SU-DHL-6 (cell line): Measurements from ENCODE around the gene CCDC167.

ENCODE experiments used
- H2AFZ ChIP-seq: fragments of 200-600 bp; sonication (generic); 2 replicates; pipeline ENCODE4 v1.6.1; 2014; ENCODE audit warnings: low read depth, mild to moderate bottlenecking, moderate library complexity, mixed read lengths, antibody characterized with exemption, low read length; ENCODE audit not compliant: severe bottlenecking
- H3F3A ChIP-seq: fragments of 200-600 bp; shearing (Covaris generic); 2 replicates; pipeline ENCODE4 v1.6.0; 2016; ENCODE audit warnings: antibody characterized with exemption, mild to moderate bottlenecking; ENCODE audit not compliant: insufficient read depth
- H3K27ac ChIP-seq: fragments of 200-600 bp; sonication (generic); 2 replicates; pipeline ENCODE4 v1.5.1; 2016; ENCODE audit warnings: low read depth, mild to moderate bottlenecking, low read length, moderate library complexity, mixed read lengths
- H3K27me3 ChIP-seq: fragments of 200-600 bp; sonication (generic), shearing (Covaris generic); 2 replicates; pipeline ENCODE4 v1.6.0; 2014; ENCODE audit warnings: mild to moderate bottlenecking, low read length
- H3K36me3 ChIP-seq: fragments of 200-600 bp; sonication (generic); 2 replicates; pipeline ENCODE4 v1.6.1; 2014; ENCODE audit warnings: mild to moderate bottlenecking, low read length, mixed read lengths
- H3K4me2 ChIP-seq: fragments of 300-600, 200-600 bp; shearing (Covaris generic), sonication (generic); 2 replicates; pipeline ENCODE4 v1.6.0; 2014; ENCODE audit warnings: low read length, low read depth, mild to moderate bottlenecking; ENCODE audit not compliant: poor library complexity, severe bottlenecking
- H3K4me3 ChIP-seq: fragments of 200-600 bp; sonication (generic); 2 replicates; pipeline ENCODE4 v1.5.1; 2014; ENCODE audit warnings: antibody characterized with exemption, low read length, mild to moderate bottlenecking, mixed read lengths; ENCODE audit not compliant: insufficient read depth, poor library complexity, severe bottlenecking
- H3K79me2 ChIP-seq: fragments of 200-600 bp; sonication (generic); 2 replicates; pipeline ENCODE4 v1.6.1; 2014; ENCODE audit warnings: mild to moderate bottlenecking, low read length, moderate library complexity; ENCODE audit not compliant: insufficient read depth
- H3K9ac ChIP-seq: fragments of 200-600 bp; sonication (generic); 2 replicates; pipeline ENCODE4 v1.7.0; 2014; ENCODE audit warnings: mild to moderate bottlenecking, low read length
- H3K9me2 ChIP-seq: fragments of 200-600 bp; sonication (generic); replicated peaks from 2 replicates; pipeline ENCODE4 v1.6.1; 2014; ENCODE audit warnings: low read length; ENCODE audit not compliant: insufficient read depth
- H3K9me3 ChIP-seq: fragments of 200-600 bp; sonication (generic); 2 replicates; pipeline ENCODE4 v1.6.1; 2014; ENCODE audit warnings: low read length, mixed read lengths; ENCODE audit not compliant: insufficient read depth
- H4K20me1 ChIP-seq: fragments of 200-600 bp; sonication (generic); 2 replicates; pipeline ENCODE4 v1.6.1; 2014; ENCODE audit warnings: low read depth, mild to moderate bottlenecking, antibody characterized with exemption, low read length, moderate library complexity, mixed read lengths
- CTCF ChIP-seq: fragments of 200-600 bp; sonication (generic); IDR thresholded peaks from one replicate; pipeline ENCODE4 v1.5.1; 2017; ENCODE audit warnings: antibody characterized with exemption, mild to moderate bottlenecking, low read length, moderate library complexity; ENCODE audit not compliant: insufficient read depth, poor library complexity, severe bottlenecking
- EZH2phosphoT487 ChIP-seq: fragments of 200-600 bp; sonication (generic), shearing (Covaris generic); conservative IDR thresholded peaks from 2 replicates; pipeline ENCODE4 v1.6.1; 2018; ENCODE audit warnings: mild to moderate bottlenecking, antibody characterized with exemption, low read length, moderate library complexity, mixed read lengths

The CCDC167 gene

GRCh38 chr6:37486121-37486839 lies 13.4 kb downstream of the CCDC167 start:
- TF ChIP-seq EZH2phosphoT487, result no peak
- TF ChIP-seq CTCF, result no peak
- no peak overlapping the region for H2AFZ ChIP-seq
- H3K9me2 ChIP-seq, result no peaks in the 10 kb centered on the region
- H3F3A ChIP-seq, result peaks cover 7% of the 10 kb centered on the region; the same call in 1 of the 2 replicates
- no peaks in the 10 kb centered on the region for H3K36me3 ChIP-seq
- H3K4me3 ChIP-seq, result no peak overlapping the region
- peaks cover 19% of the 10 kb centered on the region for H3K79me2 ChIP-seq
- H4K20me1 ChIP-seq, result no peaks in the 10 kb centered on the region; the same call in 1 of the 2 replicates
- H3K4me2 ChIP-seq, result no peak overlapping the region
- H3K9ac ChIP-seq, result no peak overlapping the region
- no peaks in the 10 kb centered on the region for H3K9me3 ChIP-seq
- H3K27ac ChIP-seq, result no peak overlapping the region
- H3K27me3 ChIP-seq, result no peaks in the 10 kb centered on the region

- no peak for TF ChIP-seq CTCF
- no peak for TF ChIP-seq EZH2phosphoT487
- peaks cover 7% of the 10 kb centered on the region; the same call in 1 of the 2 replicates for H3F3A ChIP-seq
- H3K36me3 ChIP-seq, result no peaks in the 10 kb centered on the region
- H3K9ac ChIP-seq, result no peak overlapping the region
- H3K27ac ChIP-seq, result no peak overlapping the region
- no peaks in the 10 kb centered on the region for H3K9me3 ChIP-seq
- no peaks in the 10 kb centered on the region for H3K9me2 ChIP-seq
- no peak overlapping the region for H3K4me3 ChIP-seq
- no peaks in the 10 kb centered on the region for H3K27me3 ChIP-seq
- H3K4me2 ChIP-seq, result no peak overlapping the region
- no peaks in the 10 kb centered on the region; the same call in 1 of the 2 replicates for H4K20me1 ChIP-seq
- peaks cover 12% of the 10 kb centered on the region for H3K79me2 ChIP-seq
- no peak overlapping the region for H2AFZ ChIP-seq
These were observed 14.4 kb downstream of the CCDC167 start for GRCh38 chr6:37485291-37485702.

GRCh38 chr6:37484786-37485170 lies 14.9 kb downstream of the CCDC167 start:
- Histone ChIP-seq H2AFZ (no peak overlapping the region), H4K20me1 (no peaks in the 10 kb centered on the region; the same call in 1 of the 2 replicates), H3K4me2 (no peak overlapping the region), H3K9me2 (no peaks in the 10 kb centered on the region), H3K9me3 (no peaks in the 10 kb centered on the region), H3K27me3 (no peaks in the 10 kb centered on the region), H3K79me2 (peaks cover 7% of the 10 kb centered on the region; the same call in 1 of the 2 replicates), H3K36me3 (no peaks in the 10 kb centered on the region), H3K27ac (no peak overlapping the region), H3F3A (peaks cover 7% of the 10 kb centered on the region; the same call in 1 of the 2 replicates), H3K4me3 (no peak overlapping the region), H3K9ac (no peak overlapping the region)
- TF ChIP-seq EZH2phosphoT487 (no peak), CTCF (no peak)
